ENCODE results near the gene GREB1. TPM values are rescaled to one million over a fixed set of nuclear protein-coding genes. Genes with fewer than 3 reads are reported as not detected.

Gene GREB1
- total RNA-seq, 1 experiment from 2014 or later = 16.5 TPM

GRCh38 chr2:11508279-11508678 is 25.6 kb upstream of the GREB1 start:
- no peak overlapping the region for H4K91ac ChIP-seq (ENCODE audit: insufficient read length, low read depth, low read length)
- H3K27me3 Mint-ChIP-seq (ENCODE audit: low read depth) = no peaks in the 10 kb centered on the region
- no peak overlapping the region for H2BK20ac ChIP-seq (ENCODE audit: low read depth, low read length, poor library complexity, severe bottlenecking)
- no peak overlapping the region for H3K18ac ChIP-seq (ENCODE audit: insufficient read length, low read depth, low read length)
- H3K36me3 Mint-ChIP-seq (ENCODE audit: insufficient read depth in 1 of 3, low read depth in 3 of 3) = peaks cover 0 to 5% (median 3%) of the 10 kb centered on the region in 3 experiments; a peak in 4 of 7 replicates
- no peak overlapping the region for H2AK5ac ChIP-seq (ENCODE audit: insufficient read length, low read length)
- no peak overlapping the region for H3K9ac ChIP-seq (ENCODE audit: extremely low read depth, insufficient read length, low read length)
- H2BK15ac ChIP-seq (ENCODE audit: low read depth, low read length) = no peak overlapping the region
- no peak overlapping the region for H3K27ac ChIP-seq (ENCODE audit: insufficient read length, low read depth, low read length)
- H4K8ac ChIP-seq (replicated peaks; ENCODE audit: insufficient read length, low read depth, low read length) = no peak overlapping the region
- DNase-seq = no peak
- H3K4me1 ChIP-seq (ENCODE audit: insufficient read depth, low read length) = peaks cover 3% of the 10 kb centered on the region; the same call in 1 of the 2 replicates
- peaks cover 5 to 15% of the 10 kb centered on the region in 2 experiments for H3K4me1 Mint-ChIP-seq
- H2BK5ac ChIP-seq (ENCODE audit: insufficient read length, low read length) = no peak overlapping the region
- H3K9me3 ChIP-seq (ENCODE audit: control insufficient read depth, low read depth, low read length) = no peaks in the 10 kb centered on the region
- H3K14ac ChIP-seq (ENCODE audit: insufficient read depth, low read length) = no peak overlapping the region
- WGBS (ENCODE audit: extremely low coverage, insufficient read length, low lambda C conversion rate) = no CpG with 5 or more reads among the region's 8 CpGs
- H2AFZ ChIP-seq (ENCODE audit: low read length) = no peak overlapping the region
- H3K79me1 ChIP-seq (ENCODE audit: insufficient read depth, low read depth, low read length, poor library complexity, severe bottlenecking) = no peaks in the 10 kb centered on the region
- H3K23ac ChIP-seq (ENCODE audit: insufficient read length, low read depth, low read length) = no peak overlapping the region
- H2BK120ac ChIP-seq (ENCODE audit: low read depth, low read length, poor library complexity, severe bottlenecking) = no peak overlapping the region
- H4K20me1 ChIP-seq (ENCODE audit: control insufficient read depth, insufficient read depth, insufficient read length) = no peaks in the 10 kb centered on the region
- no peak for TF ChIP-seq CTCF (conservative IDR thresholded peaks at IDR 0.05)
- no peak overlapping the region for H4K5ac ChIP-seq (ENCODE audit: insufficient read length, low read depth, low read length)
- H3K4ac ChIP-seq (ENCODE audit: low read depth, low read length) = no peak overlapping the region
- no peaks in the 10 kb centered on the region for H3K23me2 ChIP-seq (ENCODE audit: insufficient read length, low read depth, low read length, poor library complexity, severe bottlenecking)
- no peak overlapping the region for H3T11ph ChIP-seq (ENCODE audit: low read length)
- no peak overlapping the region for H3K56ac ChIP-seq (ENCODE audit: insufficient read length, low read depth, low read length)
- H3K9me3 Mint-ChIP-seq = peaks cover 2% of the 10 kb centered on the region in 2 experiments; a peak in 3 of 5 replicates
- H2BK12ac ChIP-seq (ENCODE audit: insufficient read length, low read depth, low read length) = no peak overlapping the region
- H3K4me3 Mint-ChIP-seq = no peak overlapping the region
- H3K4me2 ChIP-seq (ENCODE audit: insufficient read depth, insufficient read length, low read length) = no peak overlapping the region
- no peaks in the 10 kb centered on the region for H3K27me3 ChIP-seq (ENCODE audit: insufficient read depth, low read length)
- H3K79me2 ChIP-seq (ENCODE audit: insufficient read depth, low read length) = peaks cover 4% of the 10 kb centered on the region; the same call in 1 of the 2 replicates
- H3K27ac Mint-ChIP-seq = peak overlapping the region in 2 of 3 experiments; percentile 75 to 91; a peak in 3 of 7 replicates
